ENCODE data around the gene AGAP1. TPM values are rescaled to one million over a fixed set of nuclear protein-coding genes. Genes with fewer than 3 reads are reported as not detected.

AGAP1 gene
- total RNA-seq, 2 experiments from 2014 or later = not detected

DNA sequence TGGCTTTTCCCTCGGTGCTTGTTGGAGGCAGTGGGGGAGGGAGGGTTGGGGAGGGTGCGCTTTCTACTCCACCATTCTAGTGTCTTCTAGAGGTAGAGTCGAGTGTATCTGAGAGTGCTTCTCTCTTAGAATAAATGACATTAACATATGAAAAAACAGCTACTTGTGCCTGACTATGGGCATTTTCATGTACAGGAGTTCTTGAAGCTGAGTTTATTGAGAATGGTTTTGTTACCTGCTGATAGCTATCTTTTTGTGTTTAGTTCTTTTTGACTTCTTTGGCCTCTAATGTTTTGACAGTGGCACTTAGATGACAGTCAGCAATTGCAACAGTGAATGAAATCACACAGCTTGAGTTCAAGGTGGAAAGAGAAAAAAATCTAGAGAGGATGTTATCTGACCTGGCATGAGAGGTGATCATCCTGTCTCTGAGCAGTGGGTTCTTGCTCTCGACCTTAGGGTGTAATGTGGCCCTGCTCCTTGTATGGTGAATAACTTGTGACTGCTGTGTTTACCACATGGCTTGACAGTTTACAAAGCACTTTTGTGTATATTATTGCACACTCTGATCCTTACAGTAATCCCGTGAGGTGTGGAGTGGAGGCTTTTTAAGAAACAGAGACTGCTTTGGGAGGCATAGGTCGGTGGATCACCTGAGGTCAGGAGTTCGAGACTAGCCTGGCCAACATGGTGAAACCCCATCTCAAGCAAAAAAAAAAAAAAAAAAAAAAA, 86.7 kb downstream of the AGAP1 start:
- Histone ChIP-seq H3K9me3 (ENCODE audit: low read length) (no peaks in the 10 kb centered on the region), H3K36me3 (ENCODE audit: insufficient read depth, low read length) (no peaks in the 10 kb centered on the region), H3K27ac (ENCODE audit: low read depth, low read length, poor library complexity, severe bottlenecking) (no peak overlapping the region), H2AFZ (ENCODE audit: low read length) (no peak overlapping the region), H4K20me1 (ENCODE audit: insufficient read depth, low read length) (no peaks in the 10 kb centered on the region), H3K4me3 (ENCODE audit: low read depth, low read length, poor library complexity, severe bottlenecking) (no peak overlapping the region), H3K4me1 (ENCODE audit: insufficient read depth, low read length, poor library complexity, severe bottlenecking) (no peaks in the 10 kb centered on the region), H3K9me2 (ENCODE audit: insufficient read depth, low read length) (no peaks in the 10 kb centered on the region), H3K4me2 (ENCODE audit: low read length) (no peak overlapping the region), H3K79me2 (ENCODE audit: insufficient read depth, low read depth, low read length) (no peaks in the 10 kb centered on the region)
- intact Hi-C loops (cut with micrococcal nuclease; ENCODE audit: unreplicated experiment) = no loop called here
- BruUV-seq (replicated peaks) = no TSS peak
- no peak for TF ChIP-seq EZH2phosphoT487 (IDR thresholded peaks at IDR 0.05; ENCODE audit: borderline replicate concordance, low read depth, low read length)
- TF ChIP-seq, protein P1, sequence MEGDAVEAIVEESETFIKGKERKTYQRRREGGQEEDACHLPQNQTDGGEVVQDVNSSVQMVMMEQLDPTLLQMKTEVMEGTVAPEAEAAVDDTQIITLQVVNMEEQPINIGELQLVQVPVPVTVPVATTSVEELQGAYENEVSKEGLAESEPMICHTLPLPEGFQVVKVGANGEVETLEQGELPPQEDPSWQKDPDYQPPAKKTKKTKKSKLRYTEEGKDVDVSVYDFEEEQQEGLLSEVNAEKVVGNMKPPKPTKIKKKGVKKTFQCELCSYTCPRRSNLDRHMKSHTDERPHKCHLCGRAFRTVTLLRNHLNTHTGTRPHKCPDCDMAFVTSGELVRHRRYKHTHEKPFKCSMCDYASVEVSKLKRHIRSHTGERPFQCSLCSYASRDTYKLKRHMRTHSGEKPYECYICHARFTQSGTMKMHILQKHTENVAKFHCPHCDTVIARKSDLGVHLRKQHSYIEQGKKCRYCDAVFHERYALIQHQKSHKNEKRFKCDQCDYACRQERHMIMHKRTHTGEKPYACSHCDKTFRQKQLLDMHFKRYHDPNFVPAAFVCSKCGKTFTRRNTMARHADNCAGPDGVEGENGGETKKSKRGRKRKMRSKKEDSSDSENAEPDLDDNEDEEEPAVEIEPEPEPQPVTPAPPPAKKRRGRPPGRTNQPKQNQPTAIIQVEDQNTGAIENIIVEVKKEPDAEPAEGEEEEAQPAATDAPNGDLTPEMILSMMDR (conservative IDR thresholded peaks at IDR 0.05; ENCODE audit: low read length) = no peak
- DNase-seq (ENCODE audit: low spot score) = no peak
- CTCF ChIA-PET (ENCODE audit: unreplicated experiment) = no interaction called here
- POLR2A ChIA-PET = interaction anchor here (0.7 kb wide), 2 partner anchors 214 to 901 kb away, joined by 3 read pairs; no protein-coding TSS in a partner anchor

- H3K9me2 ChIP-seq (ENCODE audit: insufficient read depth, low read length) = no peaks in the 10 kb centered on the region
These were observed 88.3 kb downstream of the AGAP1 start for GRCh38 chr2:235582081-235582686.

More at GRCh38 chr2:235582081-235582686, 88.3 kb downstream of the AGAP1 start:
- DNase-seq (ENCODE audit: low spot score) = no peak
- intact Hi-C loops (cut with micrococcal nuclease; ENCODE audit: unreplicated experiment) = no loop called here
- Histone ChIP-seq H3K27ac (ENCODE audit: low read depth, low read length, poor library complexity, severe bottlenecking) (no peak overlapping the region), H3K36me3 (ENCODE audit: insufficient read depth, low read length) (no peaks in the 10 kb centered on the region), H4K20me1 (ENCODE audit: insufficient read depth, low read length) (no peaks in the 10 kb centered on the region), H3K4me1 (ENCODE audit: insufficient read depth, low read length, poor library complexity, severe bottlenecking) (no peaks in the 10 kb centered on the region), H3K4me2 (ENCODE audit: low read length) (no peak overlapping the region), H2AFZ (ENCODE audit: low read length) (no peak overlapping the region), H3K9me3 (ENCODE audit: low read length) (no peaks in the 10 kb centered on the region), H3K4me3 (ENCODE audit: low read depth, low read length, poor library complexity, severe bottlenecking) (no peak overlapping the region), H3K79me2 (ENCODE audit: insufficient read depth, low read depth, low read length) (no peaks in the 10 kb centered on the region)
- CTCF ChIA-PET (ENCODE audit: unreplicated experiment) = no interaction called here
- POLR2A ChIA-PET = interaction anchor here (0.5 to 1.0 kb wide), 3 partner anchors 8 to 718 kb away, joined by 3 to 4 read pairs (median 3); no protein-coding TSS in a partner anchor
- TF ChIP-seq, protein P1 (conservative IDR thresholded peaks at IDR 0.05; ENCODE audit: low read length) = no peak
- TF ChIP-seq EZH2phosphoT487 (IDR thresholded peaks at IDR 0.05; ENCODE audit: borderline replicate concordance, low read depth, low read length) = no peak
- BruUV-seq (replicated peaks) = no TSS peak

Data from OCI-LY7 (cell line).